HFF-Myc (cell line): ENCODE measurements around the gene ELOVL2.

Experiments used
- DNase-seq: peaks from one replicate; pipeline ENCODE4 v3.0.0-alpha.2; 2011; ENCODE audit warnings: low read depth; ENCODE audit errors: extremely low read depth
- H3K4me3 ChIP-seq: replicated peaks from 2 replicates; pipeline ENCODE4 v1.5.1; 2011; ENCODE audit warnings: low read depth, mild to moderate bottlenecking, control low read depth, low read length
- CTCF ChIP-seq: IDR thresholded peaks from 2 replicates; pipeline ENCODE4 v1.5.1; 2012; ENCODE audit warnings: mild to moderate bottlenecking, low read depth, low read length, control low read depth; ENCODE audit errors: missing control alignments

ELOVL2 gene

DNA sequence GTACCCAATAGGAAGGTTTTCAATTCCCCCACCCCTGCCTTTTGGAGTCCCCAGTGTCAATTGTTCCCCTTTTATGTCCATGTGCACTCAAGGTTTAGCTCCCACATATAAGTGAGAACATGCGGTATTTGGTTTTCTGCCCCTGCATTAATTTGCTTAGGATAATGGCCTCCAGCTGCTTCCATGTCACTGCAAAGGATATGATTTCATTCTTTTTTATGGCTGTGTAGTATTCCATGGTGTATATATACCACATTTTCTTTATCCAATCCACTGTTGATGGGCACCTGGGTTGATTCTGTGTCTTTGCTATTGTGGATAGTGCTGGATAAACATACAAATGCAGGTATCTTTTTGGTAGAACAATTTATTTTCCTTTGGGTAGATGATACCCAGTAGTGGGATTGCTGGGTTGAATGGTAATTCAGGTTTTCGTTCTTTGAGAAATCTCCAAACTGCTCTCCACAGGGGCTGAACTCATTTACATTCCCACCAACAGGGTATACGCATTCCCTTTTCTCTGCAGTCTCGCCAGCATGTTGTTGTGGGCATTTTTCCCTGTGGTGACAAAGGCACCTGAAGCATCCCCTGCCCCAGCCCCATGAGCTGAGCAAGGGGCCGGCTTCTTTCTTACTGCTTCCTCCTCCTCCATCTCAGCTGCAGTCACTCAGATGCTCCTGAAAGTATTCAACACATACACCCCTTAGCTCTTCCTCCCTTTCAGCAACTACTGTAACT is 66.7 kb downstream of the ELOVL2 start:
- TF ChIP-seq CTCF: no peak
- DNase-seq: no peak
- no peak overlapping the region for H3K4me3 ChIP-seq

DNA sequence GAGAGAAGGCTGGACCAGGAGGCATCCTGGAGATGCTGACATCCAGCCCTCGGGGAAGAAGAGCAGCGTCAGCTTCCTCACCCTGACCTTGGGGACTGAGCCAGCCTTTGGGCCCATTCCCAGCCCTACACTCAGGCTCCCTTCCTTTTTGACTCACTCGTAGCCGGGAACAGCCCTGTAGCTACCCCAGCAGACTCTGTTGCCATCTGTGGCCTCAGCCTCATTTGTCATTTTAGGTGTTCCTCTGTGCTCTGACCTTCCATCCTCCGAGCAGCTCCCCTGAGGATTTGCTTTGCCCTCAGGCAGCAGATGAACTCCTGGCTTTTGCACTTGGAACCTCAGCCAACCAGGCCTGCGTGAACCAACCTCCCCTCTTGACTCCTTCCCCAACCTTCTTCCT is 67.5 kb downstream of the ELOVL2 start:
- DNase-seq: no peak
- no peak overlapping the region for H3K4me3 ChIP-seq
- no peak for TF ChIP-seq CTCF

DNA sequence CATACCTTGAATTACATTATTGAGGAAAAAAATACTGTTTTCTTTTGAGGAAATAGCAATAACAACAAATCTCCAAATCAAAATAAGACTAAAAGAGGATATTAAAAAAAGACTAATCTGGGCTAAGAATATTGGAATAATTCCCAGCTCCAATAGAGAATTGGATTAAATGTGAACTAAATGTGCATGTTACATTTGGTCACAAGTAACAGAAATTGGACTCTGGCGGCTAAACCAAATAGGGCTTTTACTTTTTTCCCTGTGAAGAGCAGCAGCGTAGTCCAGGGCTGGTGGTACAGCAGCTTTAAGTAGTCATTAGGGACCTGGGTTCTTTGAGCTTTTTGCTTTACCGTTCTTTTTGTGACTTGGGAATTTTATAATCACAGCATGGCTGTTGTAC is 71.9 kb downstream of the ELOVL2 start:
- no peak overlapping the region for H3K4me3 ChIP-seq
- no peak for DNase-seq
- TF ChIP-seq CTCF: no peak

GRCh38 chr6:10970731-10971130 is 73.4 kb downstream of the ELOVL2 start:
- H3K4me3 ChIP-seq: no peak overlapping the region
- TF ChIP-seq CTCF: no peak
- no peak for DNase-seq

GRCh38 chr6:10968776-10969175 is 75.3 kb downstream of the ELOVL2 start:
- TF ChIP-seq CTCF: no peak
- DNase-seq: no peak
- no peak overlapping the region for H3K4me3 ChIP-seq

- H3K4me3 ChIP-seq: no peak overlapping the region
- TF ChIP-seq CTCF: no peak
- no peak for DNase-seq
Observed at GRCh38 chr6:10964684-10965083, 79.4 kb downstream of the ELOVL2 start.

DNA sequence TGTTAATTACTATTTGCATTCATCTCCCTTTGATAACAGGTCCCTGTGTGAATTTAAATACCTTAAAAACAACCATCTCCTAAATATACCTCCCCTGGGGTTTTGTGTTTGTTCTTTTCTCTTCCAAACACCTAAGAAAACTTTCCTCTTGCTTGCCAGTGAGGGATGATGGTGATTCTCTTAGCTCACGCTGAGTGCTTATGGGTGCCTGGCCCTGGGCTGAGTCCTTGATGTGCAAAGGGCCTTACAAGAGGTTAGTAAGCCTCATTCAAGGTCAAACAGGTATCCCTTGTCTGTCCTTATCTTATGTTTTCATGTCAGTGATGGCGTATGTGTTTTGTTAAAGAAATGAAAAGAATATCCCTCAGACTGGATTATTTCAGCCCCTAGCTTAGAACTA is 81.0 kb downstream of the ELOVL2 start:
- no peak overlapping the region for H3K4me3 ChIP-seq
- TF ChIP-seq CTCF: no peak
- DNase-seq: no peak
